Measurements from ENCODE around the gene TDRD5.

Gene TDRD5

DNA sequence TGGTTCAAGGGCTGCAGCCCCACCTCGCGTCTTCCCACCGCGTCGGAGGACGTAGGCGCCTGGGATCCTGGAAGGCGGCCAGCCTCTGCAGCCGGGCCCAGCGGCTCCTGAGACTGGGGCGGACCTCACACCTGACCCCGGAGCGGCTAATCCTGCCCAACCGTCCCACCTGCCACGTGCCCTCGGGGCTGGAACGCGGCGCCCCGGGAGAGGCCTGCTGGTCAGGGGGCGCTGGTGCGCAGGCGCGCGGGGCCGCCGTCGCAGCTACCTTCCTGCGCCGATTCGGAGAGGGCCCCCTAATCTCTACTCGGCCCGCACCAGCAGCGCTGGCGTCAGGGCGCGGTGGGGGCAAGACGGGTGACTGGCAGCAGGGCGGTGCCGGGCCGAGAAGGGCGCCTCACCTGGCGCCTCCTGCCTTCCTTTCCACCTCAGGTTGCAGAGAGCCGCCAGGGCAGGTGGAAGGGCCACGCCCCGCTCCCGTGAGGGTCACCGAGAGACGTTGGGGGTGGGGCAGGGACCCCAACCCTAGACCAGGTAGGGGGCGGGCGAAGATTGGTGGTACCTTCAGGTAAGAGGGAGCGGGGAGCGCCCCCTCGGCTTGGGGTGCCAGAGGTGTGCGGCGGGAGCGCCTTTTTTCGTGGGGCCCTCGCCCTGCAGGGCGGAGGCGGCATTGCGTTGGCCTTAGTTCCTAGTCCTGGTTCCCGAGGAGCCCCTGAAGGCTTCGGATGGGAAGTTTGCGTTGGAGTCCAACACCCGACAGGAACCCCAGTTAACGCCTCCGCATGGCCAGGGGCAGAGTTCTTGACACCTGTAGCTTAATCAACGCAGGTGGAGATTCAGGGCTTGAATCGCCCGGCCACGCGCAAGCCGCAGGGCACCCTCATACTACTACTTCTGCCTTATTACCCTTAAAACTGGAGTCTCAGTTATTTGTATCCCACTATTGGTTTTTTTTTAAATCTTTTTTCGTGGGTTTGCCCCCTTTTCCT is at the start of gene TDRD5:
TDRD5 (plus strand) TSS at position 241 of the 989 bp plus-strand sequence. CDS start 784 bp downstream, outside the sequence.
- no peak for DNase-seq

- DNase-seq: no peak
Measured at GRCh38 chr1:179545321-179545720, 46.3 kb upstream of the TDRD5 start.

DNA sequence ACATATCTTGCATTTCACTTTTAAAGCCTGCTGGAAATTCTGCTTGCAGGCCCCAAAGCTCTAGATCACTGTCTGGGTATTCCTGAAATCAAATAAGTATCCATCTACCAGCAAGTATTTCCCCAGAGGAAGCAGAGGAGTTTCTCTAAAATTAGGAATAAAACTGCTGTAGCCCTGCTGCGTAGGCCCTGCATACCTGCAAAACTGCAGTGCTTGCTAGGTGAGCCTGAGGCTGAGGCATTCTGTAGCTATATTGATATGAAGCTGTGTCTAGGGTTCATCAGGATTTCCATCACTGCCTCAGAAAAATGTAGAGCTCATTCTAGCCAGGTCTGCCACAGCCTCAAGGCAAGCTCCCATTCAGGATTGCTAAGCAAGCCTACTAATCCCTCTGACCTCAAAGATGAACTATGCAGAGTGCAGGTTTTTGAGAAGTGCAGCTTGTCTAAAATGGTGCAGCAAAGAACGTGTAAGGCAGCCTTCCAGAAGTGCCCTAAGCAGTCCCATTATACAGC is 44.6 kb upstream of the TDRD5 start:
- no peak for DNase-seq

DNA sequence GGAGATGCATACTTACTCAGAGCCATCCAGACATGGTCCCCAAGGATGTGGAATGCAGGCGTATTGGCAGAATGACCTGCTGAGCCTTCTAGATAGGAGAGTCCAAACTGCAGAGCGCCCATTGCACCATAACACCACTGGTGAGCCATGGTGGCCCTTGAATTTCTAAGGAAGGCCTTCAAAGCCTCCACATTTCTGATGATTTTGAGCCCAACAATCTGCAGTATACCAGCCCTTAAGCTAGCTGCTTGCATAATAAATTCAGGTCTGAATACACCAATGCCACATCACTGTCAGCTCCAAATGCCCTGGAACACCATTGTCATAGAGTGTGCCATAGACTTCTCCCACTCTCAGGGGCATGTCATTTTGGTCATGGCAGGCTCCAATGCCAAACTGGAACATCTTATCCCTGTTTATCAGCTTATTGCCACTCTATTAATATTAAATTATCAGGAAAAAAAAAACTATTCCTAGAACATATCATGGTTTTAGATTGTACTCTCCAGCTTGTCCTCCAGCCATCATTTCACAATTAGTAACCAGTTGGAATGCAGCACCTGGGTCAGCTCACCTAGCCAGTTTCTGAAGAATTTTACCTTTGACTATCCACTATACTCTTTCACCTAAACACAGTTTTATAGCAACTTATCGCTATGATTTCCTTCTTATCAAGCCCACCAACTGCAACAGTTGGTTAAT is 42.8 kb upstream of the TDRD5 start:
- no peak for DNase-seq

GRCh38 chr1:179549368-179549700 is 42.3 kb upstream of the TDRD5 start:
- no peak for DNase-seq

DNA sequence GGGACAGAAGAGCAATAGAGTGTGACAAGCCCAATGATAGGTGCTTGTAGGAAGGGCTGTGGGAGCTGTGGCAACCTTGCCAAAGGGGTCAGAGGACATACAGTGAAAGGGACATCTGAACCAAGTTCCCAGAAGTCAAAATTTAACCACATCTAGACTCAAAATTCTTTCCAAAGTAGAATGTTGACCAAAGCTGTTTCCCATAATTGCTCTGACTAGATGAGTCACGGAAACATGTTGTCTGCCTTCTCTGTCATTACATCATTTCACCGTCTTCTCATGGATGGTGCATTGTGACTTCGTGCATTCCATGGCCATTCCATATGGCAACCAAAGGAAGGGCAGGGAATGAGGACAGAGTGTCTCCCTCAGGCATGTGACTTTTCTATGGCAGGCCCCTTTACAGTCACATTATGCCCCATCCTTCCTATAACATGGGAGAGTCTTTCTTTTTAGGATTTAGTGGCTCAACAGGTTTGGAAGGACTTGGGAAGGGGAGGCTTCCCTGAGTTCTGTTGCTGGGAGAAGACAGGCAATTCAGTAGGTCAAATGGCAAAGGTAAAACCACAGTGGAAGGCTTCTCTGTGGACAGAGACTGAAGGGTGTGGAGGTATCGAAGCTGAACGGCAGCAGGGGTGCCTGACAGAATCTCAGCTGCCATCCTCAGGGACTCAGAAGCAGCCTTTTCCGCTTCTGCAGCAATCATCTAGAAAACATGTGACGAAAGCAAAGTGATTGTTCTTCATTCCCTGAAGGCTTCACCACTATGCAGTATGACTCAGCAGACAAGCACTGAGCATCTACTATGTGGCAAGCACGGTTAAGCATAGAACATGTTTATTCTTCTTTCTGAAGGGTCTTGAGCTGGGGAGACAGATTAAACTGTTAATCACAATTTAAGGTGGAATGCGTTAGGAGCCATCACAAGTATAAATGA is 40.6 kb upstream of the TDRD5 start:
- no peak for DNase-seq

- no peak for DNase-seq
Measured at GRCh38 chr1:179554427-179554826, 37.2 kb upstream of the TDRD5 start.

GRCh38 chr1:179558078-179558477 is 33.6 kb upstream of the TDRD5 start:
- DNase-seq: no peak

DNA sequence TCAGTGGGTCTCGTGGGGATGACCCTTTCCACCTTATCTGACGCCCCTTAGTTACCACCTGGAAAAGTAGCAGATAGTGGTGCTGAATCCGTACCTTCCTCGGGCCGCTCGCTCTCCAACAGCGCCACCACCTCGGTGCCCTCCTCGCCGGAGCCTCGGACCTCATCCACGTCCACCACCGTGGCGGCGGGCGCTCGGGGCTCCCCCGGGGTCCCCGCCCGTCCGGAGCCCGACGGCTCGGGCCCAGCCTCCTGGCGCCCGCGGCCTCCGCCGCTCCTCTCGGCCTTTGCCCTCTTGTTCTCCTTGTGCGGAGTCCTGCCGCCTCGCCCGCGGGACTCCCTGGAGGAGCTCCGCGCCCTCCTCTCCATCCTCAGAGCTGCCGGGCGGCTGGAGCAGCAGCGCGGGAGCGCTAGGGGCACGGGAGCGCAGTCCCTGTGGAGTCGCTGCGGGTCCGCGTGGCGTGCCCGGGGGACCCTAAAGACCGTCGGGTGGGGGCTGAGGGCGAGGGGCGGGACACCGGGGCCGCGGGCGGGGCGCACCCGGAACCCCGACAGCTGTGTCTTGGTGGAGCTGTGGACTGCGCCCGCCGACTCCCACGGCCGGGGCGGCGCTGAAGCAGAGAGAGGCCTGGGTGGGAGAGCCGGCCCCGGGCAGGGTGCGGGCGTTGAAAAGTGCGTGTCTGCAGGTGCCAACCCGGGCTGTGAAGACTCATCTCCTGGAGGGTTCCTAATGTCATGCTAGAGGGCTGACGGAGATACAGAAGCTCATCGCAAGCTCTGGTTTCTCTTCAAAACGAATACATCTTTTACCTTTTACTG is 15.9 kb upstream of the TDRD5 start, which contains the start of gene NPHS2:
NPHS2 (minus strand) TSS at position 452 of the 818 bp plus-strand sequence; CDS start at position 368, 84 bp downstream.
- no peak for DNase-seq

GRCh38 chr1:179576509-179576908 is 15.1 kb upstream of the TDRD5 start:
- DNase-seq: no peak

- no peak for DNase-seq
Measured at GRCh38 chr1:179583771-179584320, 7.8 kb upstream of the TDRD5 start.

- no peak for DNase-seq
Measured at GRCh38 chr1:179586107-179586823, 5.4 kb upstream of the TDRD5 start.

GRCh38 chr1:179587336-179587735 is 4.3 kb upstream of the TDRD5 start:
- DNase-seq: no peak

DNA sequence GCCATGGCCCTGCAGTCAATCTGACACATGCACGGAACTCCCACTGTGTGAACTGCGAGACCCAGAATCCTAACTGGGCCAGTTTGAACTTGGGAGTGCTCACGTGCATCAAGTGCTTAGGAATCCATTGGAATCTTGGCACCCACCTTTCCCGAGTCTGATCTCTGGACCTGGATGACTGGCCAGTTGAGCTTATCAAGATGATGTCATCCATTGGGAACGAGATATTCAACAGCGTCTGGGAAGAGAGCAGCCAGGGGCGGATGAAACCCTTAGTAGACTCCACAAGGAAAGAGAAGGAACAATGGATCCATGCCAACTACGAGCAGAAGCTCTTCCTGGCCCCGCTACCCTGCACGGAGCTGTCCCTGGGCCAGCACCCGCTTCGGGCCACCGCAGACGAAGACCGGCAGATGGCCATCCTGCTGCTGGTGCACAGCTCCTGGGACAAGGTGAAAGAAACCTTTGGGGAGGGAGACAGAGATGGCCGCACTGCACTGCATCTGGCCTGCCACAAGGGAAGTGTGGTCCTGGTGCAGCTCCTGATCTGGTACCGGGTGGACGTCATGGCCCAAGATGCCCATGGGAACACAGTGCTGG is 3.1 kb upstream of the TDRD5 start:
- DNase-seq: no peak

DNA sequence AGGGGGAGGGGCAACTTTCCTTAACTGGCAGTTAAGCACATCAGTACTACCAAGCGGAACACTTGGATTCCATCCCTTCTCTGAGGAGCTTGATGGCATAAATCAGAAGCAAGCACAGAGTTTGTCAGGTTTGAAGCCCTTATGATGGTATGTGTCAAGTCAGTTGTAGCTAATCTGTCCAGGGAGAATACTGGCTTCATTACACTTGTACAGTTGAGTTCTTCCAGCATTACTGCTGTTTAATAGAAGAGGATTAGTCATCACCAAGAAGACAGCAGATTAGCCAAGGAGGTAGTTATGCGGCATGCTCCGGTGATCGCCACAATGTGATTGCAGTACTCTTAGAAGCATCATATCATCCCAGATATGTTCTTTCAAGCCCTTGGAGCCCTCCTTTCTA is 2.1 kb upstream of the TDRD5 start:
- DNase-seq: no peak

GRCh38 chr1:179590671-179591070 is 961 bp upstream of the TDRD5 start:
- DNase-seq: no peak

GRCh38 chr1:179591253-179591591 is 410 bp upstream of the TDRD5 start:
- DNase-seq: no peak

DNA sequence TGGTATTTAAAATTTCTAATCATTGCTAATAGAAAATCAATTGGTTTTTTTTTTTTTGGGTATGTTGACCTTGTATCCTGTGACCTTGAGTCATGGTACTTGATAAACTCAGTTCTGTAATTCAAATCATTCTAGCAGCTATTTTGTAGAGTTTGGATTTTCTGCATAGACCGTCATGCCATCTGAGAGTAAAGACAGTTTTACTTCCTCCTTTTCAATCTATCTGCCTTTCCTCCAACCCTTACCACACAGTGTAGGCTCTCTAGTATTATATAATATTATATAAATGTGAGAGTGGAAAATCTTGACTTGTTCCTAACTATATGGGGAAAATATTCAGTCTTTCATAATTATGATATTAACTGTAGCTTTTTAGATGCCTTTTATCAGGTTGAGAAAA is 7.0 kb downstream of the TDRD5 start:
- DNase-seq: no peak

DNA sequence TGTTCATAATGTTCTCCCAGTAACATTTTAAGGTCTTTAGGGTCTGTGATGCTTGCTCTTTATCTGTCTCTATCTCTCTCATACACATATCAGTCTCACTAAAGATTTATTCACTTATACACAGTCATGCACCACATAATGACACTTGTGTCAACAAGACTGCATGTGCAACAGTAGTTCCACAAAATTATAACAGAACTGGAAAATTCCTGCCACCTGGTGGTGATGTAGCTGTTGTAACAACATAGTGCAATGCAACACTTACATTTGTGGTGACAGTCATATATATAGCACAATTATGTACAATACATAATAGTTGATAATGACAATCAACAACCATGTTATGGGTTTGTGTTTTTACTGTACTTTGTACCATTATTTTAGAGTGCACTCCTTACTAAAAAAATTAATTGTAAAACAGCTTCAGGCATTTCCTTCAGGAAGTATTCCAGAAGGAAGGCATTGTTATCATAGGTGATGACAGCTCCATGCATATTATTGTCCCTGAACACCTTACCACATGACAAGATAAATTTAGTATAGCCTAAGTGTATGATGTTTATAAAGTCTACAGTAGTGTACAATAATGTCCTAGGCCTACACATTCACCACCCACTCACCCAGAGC is 8.1 kb downstream of the TDRD5 start:
- no peak for DNase-seq

DNA sequence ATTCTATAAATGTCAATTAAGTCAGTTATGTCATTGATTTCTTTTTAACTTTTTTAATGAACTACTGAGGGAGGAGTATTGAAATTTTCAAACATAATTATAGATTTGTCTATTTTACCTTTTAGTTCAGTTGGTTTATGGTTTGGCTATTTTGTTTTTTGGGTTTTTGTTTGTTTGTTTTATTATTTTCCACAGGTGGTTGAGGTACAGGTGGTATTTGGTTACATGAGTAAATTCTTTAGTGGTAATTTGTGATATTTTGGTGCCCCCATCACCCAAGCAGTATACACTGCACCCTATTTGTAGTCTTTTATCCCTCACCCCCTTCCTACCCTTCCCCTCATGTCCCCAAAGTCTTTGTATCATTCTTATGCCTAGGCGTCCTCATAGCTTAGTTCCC is 9.5 kb downstream of the TDRD5 start:
- DNase-seq: no peak

All from stimulated activated CD4-positive, alpha-beta T cell treated with anti-CD3 and anti-CD28 coated beads, Interleukin-12 subunit alpha, Interleukin-12 subunit beta, amount 100 ng/mL, for 4 hours (primary cell).